Stimulated activated CD8-positive, alpha-beta memory T cell treated with anti-CD3 and anti-CD28 coated beads, Interleukin-7, amount 100 ng/mL, for 48 hours (primary cell): ENCODE results near the gene CEP95.

Experiments used
- DNase-seq, 2 donors: peaks; one replicate each; pipeline ENCODE4 v3.0.0-alpha.2; 2020; ENCODE audit warnings: low read depth in 1 of 2; ENCODE audit errors: extremely low read depth in 1 of 2

The CEP95 gene

DNA sequence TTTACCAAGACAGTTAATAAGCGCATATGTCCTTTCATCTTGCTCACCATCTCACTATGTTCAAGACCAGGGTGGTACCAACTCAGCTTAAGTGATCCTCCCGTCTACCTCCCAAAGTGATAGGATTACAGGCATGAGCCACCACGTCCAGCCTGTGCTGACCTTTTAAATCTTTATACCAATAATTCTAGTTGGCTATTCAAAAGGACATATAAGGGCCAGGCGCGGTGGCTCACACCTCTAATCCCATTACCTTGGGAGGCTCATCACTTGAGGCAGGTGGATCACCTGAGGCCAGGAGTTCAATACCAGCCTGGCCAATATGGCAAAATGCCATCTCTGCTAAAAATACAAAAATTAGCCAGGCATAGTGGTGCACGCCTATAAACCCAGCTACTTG lies 2.4 kb downstream of the CEP95 start:
- no peak for DNase-seq

DNA sequence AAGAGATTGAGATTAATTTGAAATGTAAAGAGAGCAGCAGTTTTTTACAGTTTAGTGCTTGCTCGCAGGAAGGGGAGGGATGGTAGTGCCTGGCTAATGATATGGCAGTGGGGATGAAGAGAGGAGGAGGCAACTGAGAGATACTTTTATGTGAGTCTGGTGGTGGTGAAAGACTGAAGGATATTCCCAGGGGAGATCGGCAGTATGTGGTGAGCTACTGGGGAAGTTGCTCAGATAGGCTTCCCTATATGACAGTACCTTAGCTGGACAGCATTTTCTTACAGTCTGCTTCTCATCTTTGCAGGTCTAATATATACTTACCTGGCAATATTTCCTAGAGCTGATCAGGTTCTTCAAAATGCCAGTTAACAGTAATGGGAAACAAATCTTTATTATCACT lies 8.6 kb downstream of the CEP95 start:
- no peak for DNase-seq

DNA sequence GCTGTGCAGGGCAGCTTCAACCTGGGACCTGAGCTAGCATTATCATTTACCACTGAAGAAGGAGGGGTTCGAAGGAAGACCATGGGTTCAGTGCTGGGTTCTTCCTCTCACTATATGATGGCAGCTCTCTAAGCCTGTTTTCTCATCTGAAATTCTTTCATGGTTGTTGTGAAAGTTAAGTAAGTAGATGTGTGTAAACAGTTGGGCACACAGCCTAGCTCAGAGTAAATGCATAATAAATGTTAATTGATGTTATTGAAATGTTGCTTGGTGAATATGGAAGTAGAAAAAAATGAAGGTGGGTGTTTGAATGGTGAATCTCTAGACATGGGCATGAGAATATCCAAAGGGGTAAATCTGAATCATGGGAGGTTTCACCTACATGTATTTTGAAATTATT lies 9.1 kb downstream of the CEP95 start:
- DNase-seq: no peak

DNA sequence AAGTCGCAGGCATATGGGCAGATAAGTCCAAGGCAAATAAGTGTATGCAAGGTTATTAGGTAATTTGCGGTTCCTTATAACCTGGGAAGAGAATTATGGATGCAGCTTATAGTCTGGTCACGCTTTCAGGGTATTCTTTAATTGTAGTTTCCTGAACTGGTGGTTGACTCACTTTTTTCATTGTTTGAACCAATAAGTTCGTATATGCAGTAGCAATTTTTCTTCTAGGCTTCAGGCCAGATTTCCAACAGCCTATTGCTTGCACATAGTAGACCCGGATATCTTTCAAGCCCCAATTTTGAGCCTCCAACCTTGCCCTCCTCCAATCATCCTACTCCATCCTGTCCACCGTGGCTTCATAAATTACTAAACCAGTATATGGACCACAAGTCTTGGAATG lies 12.8 kb downstream of the CEP95 start:
- DNase-seq: no peak

DNA sequence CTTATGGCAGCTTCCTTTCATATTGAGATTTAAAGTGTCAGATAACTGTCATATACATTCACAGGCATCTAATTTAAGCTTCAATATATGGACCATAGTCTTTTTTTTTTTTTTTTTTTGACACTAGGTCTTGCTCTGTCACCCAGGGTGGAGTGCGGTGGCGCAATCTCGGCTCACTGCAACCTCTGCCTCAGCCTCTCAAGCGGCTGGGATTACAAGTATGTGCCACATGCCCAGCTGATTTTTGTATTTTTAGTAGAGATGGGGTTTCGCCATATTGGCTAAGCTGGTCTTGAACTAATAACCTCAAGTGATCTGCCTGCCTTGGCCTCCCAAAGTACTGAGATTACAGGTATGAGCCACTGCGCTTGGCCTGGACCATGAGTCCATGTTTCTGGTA lies 13.6 kb downstream of the CEP95 start:
- DNase-seq: no peak

DNA sequence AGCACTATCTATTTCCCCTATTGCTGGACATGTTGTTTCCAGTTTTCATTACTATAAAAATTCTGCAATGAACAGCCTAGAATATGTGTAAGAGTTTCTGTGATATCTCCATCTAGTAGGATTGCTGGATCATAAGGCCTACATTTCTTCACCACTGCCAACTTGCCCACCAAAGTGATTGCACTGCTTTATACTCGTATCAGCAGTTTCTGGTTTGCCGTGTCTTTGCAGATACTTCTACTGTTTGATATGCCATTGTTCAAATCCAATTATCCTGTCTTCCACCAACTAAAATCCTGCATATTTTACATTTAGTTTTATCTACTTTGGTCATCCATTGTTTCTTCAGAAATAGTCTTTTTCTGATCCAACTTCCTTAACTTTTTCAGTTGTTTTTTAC lies 21.1 kb downstream of the CEP95 start:
- DNase-seq: no peak

DNA sequence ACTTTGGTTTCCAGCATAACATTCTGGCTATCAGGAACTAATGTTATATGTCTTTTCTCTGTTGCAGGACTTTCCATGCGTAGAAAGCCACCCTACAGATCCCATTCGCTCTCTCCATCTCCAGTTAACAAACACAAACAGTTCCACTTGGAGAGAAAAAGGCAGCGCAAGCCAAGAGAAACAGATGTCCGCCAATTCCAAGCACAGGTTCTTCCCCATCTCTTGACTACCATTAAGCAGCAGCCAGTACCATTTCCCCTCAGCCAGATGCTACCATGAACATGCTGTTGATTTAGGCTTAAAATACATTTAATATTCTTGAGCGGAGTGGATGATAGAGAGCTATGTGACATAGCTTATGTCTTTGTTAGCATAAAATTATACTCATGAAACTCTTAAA lies 22.4 kb downstream of the CEP95 start:
- DNase-seq: no peak

DNA sequence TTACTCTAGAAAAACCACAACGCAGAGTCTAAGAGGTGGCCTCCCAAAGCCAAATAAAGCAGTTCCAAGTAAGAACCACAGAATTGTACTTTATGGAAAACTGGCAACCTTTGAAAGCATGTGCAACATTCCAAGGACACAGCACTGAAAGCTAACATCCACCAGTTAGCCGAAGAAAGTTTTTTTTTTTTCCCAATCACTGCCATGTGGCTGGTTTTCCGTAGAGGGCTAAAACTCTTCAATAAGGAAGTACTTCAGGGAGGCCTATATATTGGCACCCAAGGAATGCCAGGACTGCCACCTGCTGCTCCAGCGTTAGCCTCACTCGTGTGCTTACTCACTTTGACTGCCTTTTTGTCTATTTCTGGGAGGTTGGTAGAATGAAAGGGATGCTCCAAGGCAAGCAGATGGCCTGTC lies 25.2 kb downstream of the CEP95 start:
- no peak for DNase-seq

DNA sequence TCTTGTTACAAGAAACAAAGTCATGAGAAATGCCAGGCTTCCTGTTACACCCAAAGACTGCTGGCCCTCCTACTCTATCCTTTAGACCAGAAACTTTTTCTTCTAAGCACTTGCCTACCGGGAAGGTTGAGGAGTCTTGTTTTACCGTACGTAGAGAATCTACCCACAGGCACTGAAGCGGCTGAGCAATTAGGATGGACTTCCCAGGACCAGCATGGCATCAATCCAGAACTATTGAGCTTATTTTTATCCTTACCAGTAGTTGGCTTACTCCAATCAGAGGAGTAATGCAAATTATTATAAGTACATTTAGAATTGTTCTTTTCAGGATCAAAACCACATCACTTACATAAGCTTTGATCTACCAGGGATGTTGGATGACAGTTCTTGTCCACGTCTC lies 25.6 kb downstream of the CEP95 start:
- no peak for DNase-seq

DNA sequence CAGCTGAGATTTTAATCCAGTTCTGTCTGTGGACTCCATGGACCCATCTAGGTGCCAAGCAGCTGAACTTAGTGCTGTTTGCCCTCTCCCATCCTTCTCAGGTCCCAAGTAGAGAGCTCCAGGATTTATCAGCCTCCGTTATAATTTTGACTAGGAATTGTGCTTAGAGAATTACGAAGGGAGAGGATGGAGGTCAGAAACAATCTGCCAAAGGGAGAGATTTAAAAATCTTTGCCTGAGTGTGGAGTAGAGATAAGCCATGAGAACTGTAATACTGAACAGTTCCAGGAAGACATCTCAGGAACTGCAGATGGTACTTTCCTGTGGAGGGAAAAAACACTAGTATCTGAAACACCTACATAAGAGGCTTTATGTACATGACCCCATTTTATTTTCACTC lies 27.0 kb downstream of the CEP95 start:
- DNase-seq: no peak

DNA sequence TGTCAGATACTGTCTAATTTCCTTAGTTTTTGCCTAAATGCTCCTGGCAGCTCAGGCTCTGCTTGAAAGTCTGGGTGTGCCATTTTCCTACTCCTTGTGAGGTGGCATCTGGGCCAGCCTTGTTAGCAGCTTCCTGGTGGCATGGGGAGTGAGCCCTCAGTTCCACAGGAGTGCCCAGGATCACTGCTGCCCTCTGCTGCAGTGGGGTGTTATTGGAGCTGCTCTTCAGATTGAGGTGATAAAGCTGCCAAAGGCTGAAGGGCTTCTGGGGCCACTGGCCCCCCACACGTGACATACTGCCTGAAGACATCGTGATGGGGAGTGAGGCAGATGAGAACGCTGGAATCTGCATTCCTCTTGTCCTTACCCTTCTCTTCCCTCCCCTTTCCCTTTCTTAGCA lies 27.4 kb downstream of the CEP95 start:
- no peak for DNase-seq

DNA sequence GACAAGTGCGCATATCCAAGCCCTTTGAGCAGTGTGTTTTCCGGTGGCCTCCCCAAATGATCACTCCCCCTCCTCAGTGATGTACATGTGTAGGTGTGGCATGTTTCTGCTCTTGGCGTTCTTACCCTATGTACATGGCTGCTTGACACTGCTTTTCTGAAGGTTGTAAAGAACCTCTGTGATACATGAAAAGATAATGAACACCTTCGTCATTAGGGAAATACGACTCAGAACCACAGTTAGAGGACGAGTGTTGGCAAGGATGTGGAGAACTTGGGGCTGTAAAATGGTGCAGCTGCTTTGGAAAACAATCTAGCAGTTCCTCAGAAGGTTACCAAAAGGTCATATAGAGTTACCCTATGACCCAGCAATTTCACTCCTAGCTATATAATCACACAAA lies 28.6 kb downstream of the CEP95 start:
- DNase-seq: no peak

DNA sequence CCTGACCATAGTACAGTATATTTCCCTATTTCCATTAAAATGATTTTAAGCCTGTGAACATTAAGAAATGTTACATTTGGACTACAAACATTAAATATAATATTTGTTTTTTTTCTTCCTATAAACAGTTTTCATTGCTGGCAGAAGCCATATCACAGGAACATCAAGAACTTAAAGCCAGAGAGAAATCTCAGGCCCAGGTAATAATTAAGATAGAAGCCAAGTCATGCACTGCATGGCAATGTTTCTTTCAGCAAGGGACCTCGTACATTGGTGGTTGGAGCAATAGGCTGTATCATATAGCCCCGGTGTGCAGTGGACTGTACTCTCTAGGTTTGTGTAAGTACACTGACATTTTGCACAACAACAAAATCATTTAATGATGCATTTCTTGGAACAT lies 30.1 kb downstream of the CEP95 start:
- DNase-seq: no peak

DNA sequence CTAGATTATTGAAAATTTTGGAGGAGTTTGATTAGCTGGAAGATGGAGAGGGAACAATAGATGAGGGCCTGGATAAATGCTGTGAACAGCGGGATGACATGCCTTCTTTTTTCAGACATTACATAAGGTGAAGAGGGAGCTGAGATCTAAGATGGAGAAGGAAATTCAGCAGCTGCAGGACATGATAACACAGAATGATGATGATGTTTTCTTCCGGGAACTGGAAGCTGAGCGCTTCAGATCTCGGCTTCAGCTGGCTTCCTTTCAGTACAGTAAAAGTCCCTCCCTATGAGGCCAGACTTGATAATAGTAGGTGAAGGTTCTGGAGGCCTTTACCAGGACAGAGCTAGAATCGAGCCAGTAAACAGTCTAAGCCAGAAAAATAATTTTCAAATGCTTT lies 30.7 kb downstream of the CEP95 start:
- DNase-seq: no peak

DNA sequence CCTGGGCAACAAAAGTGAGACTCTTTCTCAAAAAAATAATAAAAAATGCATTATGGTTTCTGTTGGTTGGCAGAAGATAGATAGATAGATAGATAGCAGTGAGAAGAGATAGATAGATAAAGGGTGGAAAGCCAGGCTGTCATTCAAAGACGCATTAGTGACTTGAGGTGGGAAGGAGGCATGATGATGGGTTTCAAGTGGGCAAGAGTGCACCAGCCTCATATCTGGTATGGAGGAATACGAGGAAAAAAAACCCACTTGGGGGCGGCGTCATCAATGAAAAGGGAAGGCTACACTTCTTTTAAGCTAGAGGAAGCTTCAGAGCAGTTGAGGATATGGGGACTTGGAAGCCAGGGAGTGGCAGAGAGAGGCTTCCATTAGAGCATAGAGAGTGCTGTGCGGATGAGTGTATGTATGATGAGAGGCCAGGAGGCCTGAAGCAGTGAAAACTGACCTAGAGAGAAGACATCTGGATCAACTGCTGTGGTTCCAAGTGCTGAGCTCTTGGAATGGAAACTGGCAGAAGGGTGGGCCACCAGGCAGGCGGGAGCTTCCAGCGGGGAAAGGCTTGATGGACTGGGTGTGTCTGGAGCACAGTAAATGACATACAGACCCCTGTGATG lies 31.8 kb downstream of the CEP95 start:
- DNase-seq: no peak

DNA sequence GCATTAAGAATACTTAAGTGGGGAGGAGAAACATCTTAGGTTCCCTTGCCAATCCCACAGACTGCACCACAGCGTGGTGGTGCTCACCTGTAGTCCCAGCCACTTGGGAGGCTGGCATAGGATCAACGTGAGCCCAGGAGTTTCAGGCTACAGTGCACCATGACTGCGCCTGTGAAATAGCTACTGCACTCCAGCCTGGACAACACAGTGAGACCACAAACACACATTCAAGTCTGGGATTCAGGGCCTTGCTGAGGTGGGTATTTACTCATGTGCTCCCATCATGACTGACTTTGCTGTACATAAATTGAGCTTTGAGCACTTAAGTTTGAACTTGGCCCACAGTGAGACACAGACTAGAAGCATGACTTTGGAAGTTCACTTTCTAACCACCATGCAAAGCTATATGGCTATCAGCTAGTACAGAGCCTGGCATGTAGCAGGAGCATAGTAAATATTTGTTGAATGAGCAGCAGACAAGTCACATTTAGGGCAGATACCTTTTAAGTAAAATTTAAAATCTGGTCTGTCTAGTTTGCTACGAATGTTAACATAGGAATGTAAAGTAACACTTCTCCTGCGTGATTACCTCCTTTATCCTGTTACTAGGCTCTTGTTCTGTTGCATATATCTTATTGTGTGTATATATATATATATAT lies 33.5 kb downstream of the CEP95 start:
- no peak for DNase-seq

DNA sequence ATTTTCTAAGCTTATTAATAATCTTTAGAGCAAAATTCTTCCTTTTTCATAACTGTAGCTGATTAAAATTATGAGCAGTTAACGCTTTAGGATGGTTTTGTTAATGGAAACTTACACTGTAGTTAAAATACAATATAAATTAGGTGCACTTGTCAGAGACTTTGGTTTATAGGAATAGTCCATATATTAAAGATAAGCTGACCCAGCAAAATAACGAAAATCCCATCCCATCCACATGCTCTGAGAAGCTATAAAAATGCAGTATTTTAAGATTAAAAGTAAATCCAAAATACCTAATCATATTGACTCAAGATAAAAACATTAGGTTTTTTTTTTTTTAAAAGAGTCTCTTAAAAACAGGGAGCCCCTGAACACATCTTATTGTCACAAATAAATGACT lies 38.0 kb downstream of the CEP95 start:
- no peak for DNase-seq

DNA sequence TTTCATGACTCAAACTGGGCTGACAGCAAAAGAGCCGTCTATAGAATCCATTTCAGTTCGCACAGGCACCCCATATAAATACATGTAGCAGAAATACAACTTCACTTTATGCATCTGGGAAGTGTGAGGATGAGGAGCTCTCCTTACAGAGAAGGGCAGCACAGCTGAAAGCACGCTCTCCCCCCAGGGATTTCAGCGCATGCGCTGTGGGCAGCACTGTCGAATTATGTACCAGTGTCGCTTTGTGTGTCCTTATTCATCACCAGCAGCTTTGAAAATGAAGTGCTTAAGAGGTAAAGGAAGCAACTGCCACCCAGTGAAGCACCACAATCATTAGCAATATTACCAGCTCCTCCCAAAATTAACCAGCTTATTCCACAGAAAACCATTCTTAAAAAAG lies 39.9 kb downstream of the CEP95 start:
- DNase-seq: no peak

DNA sequence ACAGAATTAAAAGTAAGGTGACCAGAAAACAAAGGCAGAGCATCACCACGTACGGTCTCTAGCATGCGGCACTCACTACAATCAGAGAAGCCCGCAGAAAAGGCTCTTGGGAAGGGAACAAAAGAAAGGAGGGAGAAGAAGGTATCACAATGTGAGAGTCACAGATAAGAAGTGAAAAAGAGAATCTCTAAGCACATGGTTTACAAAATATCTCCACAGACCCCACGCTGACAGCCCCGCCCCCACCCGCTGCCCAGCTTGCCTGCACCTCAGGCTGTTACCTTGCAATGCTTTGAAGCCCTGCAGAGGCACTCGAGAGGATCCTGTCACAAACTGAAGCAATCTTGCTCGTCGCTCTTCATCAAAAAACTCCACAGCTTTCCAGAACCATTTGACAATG lies 40.5 kb downstream of the CEP95 start:
- no peak for DNase-seq

DNA sequence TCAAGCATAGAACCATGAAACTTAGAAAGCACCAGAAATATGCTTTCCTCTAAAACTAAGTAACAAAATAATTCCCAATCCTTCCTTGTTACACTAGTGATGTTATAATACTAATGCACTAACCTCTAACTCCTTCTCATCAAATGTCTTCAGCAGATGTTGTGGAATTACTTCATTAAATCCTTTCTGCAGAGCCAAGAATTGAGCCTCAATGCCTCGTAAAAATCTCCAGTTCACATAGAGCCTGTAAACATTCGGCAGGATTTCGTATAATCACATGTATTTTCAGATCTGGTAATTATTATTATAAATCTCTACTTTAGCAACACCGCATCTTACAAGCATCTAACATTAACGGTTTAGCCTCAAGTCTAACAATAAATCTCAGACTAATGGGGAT lies 44.7 kb downstream of the CEP95 start:
- no peak for DNase-seq

DNA sequence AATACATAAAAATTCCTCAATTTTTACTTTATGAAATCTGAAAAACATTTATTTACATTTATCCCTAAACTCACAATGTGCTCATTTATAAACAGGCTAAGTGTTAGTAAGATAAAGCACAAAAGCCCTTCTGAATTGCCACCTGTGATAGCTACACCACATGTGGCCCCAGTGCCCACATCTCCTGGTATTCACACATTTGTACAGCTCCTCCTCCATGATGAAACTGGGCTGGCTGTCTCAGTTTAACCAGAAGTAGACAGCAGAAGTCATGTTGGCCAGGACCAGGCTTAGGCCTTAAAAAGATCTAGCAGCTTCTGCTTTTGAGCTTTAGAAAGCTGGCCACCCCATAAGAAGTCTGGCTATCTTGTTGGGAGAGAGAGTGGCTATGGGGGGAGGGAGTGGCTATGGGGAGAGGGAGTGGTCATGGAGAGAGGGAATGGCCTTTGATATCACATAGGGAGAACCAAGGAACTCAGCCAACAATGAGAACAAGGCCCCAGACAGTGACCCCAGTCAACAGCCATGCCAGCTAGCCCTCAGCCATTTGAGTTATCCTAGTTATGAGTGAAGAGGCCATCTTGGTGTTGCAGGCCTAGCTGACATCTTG lies 47.4 kb downstream of the CEP95 start:
- no peak for DNase-seq

DNA sequence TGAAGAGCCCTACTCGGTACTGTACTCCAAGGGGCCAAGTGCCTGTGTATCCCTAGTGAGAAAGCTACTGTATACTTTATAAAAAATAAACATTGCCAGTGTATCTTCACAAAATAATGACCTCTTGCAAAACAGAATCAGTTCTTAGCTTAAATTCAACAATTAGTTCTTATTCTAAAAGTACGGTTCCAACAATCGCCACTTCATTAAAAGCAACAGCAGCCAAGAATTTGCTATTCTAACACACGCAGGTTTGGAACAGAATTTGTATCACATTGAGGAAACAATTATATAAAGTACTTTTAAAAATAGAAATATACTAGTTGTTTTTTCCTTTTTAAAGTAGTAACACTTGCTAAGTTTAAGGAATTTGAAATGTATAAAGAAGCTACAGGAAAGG lies 48.5 kb downstream of the CEP95 start:
- no peak for DNase-seq

DNA sequence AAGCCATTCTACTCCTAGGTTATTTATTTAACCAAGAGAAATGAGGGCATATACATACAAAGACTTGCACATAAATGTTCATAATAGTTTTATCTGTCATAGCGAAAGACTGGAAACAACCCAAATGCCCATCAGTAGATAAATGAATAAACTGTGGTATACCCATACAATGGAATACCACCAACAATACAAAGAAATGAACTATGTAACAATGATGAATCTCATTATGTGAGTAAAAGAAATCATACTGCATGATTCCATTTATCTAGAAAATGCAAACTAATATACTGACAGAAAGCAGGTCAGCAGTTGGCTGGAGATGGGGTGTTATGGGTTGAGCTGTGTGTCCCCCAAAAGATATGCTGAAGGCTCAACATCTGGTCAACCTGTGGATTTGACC lies 57.3 kb downstream of the CEP95 start:
- DNase-seq: no peak
